Esophagus muscularis mucosa (tissue), 4 donors: Measurements from ENCODE around the gene DIAPH3. TPM values are rescaled to one million over a fixed set of nuclear protein-coding genes. Genes with fewer than 3 reads are reported as not detected.

Source experiments
- DNase-seq: peaks from one replicate; pipeline ENCODE4 v3.0.0-alpha.2; 2017; ENCODE audit errors: extremely low spot score
- H3K27ac ChIP-seq, 4 donors: fragments of 200-600 bp; sonication (generic); replicated peaks in 1 of 4; 1 replicate in 3 of 4; 2 replicates in 1 of 4; pipeline ENCODE4 v1.5.1; 2016 to 2019; ENCODE audit warnings: mild to moderate bottlenecking in 1 of 4
- H3K27me3 ChIP-seq, 4 donors: fragments of 200-600 bp; sonication (generic); one replicate each; pipeline versions ENCODE4 v1.5.1 to v1.6.0; 2016 to 2019
- H3K36me3 ChIP-seq, 4 donors: fragments of 200-600 bp; sonication (generic); one replicate each; pipeline ENCODE4 v1.5.1; 2016 to 2019
- H3K4me1 ChIP-seq, 4 donors: fragments of 200-600 bp; sonication (generic); one replicate each; pipeline ENCODE4 v1.5.1; 2016 to 2019
- H3K4me3 ChIP-seq, 4 donors: fragments of 200-600 bp; sonication (generic); 1 replicate in 2 of 4; 2 replicates in 2 of 4; pipeline ENCODE4 v1.5.1; 2016 to 2019; ENCODE audit warnings: mild to moderate bottlenecking in 4 of 4, moderate library complexity in 1 of 4
- H3K9me3 ChIP-seq, 4 donors: fragments of 200-600 bp; sonication (generic); 1 replicate in 3 of 4; 2 replicates in 1 of 4; pipeline ENCODE4 v1.5.1; 2016 to 2019
- EP300 ChIP-seq: sonication (generic); formaldehyde crosslinking; IDR thresholded peaks from one replicate; pipeline ENCODE4 v1.6.1; 2017; ENCODE audit warnings: antibody characterized with exemption
- POLR2A ChIP-seq: fragments of 450-650 bp; IDR thresholded peaks from one replicate; pipeline ENCODE4 v1.6.1; 2017; ENCODE audit warnings: antibody characterized with exemption, moderate library complexity, mild to moderate bottlenecking, low read depth
- POLR2AphosphoS5 ChIP-seq, 2 donors: sonication (generic); formaldehyde crosslinking; IDR thresholded peaks; one replicate each; pipeline ENCODE4 v1.6.1; 2017; ENCODE audit warnings: antibody characterized with exemption in 2 of 2
- WGBS: methylation state at CpG from one replicate; pipeline ENCODE4 v1.1.5; 2018; 5-methylcytosine and 5-hydroxymethylcytosine counted together
- intact Hi-C: fragments of 100-400 bp; cut with DNase I; formaldehyde crosslinking; loops from one replicate; pipeline ENCODE4 v1.15.1; 2023
- total RNA-seq, 4 donors: library from RNA; depleted of rRNA; stranded (reverse); fragments of >200 nt; gene quantifications; one replicate each; pipeline versions ENCODE4 v1.1.0 to v1.2.1, GENCODE V29; 2016
- TF ChIP-seq, protein P1 (sequence below), 3 experiments: fragments of 200-600 bp in 2 of 3; fragments of 450-650 bp in 1 of 3; sonication (generic) in 2 of 3; IDR thresholded peaks; one replicate each; pipeline ENCODE4 v1.5.1; 2017 to 2019; ENCODE audit warnings: antibody characterized with exemption in 3 of 3, mild to moderate bottlenecking in 2 of 3, moderate library complexity in 1 of 3

Gene DIAPH3
- total RNA-seq, 4 donors from 2014 or later: under 0.01 to 1.0 (median 0.41) TPM

DNA sequence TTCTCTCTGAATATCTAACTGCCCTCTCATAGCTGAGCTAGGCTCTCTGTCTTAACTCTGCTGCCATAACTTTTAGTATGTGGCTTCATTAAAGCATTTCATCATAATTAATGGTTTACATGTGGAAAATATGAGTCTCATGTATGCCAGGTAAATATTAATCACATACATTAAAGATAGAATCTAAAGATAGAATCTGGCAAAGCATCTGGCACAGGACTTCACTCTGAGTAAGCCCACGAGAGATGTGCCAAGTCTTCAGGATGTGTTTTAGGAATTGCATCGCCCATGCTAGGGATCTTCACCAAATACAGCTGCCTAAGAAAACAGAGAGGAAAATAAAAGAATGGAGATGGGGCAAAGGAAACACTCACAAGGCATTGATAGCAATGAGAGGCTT lies 285.8 kb downstream of the DIAPH3 start:
- no peak overlapping the region for H3K27ac ChIP-seq
- peaks cover 0 to 20% (median 15%) of the 10 kb centered on the region in 4 donors for H3K4me1 ChIP-seq
- TF ChIP-seq EP300 (no peak), POLR2A (no peak), POLR2AphosphoS5 (IDR thresholded peaks at IDR 0.05) (no peak)
- TF ChIP-seq, protein P1, sequence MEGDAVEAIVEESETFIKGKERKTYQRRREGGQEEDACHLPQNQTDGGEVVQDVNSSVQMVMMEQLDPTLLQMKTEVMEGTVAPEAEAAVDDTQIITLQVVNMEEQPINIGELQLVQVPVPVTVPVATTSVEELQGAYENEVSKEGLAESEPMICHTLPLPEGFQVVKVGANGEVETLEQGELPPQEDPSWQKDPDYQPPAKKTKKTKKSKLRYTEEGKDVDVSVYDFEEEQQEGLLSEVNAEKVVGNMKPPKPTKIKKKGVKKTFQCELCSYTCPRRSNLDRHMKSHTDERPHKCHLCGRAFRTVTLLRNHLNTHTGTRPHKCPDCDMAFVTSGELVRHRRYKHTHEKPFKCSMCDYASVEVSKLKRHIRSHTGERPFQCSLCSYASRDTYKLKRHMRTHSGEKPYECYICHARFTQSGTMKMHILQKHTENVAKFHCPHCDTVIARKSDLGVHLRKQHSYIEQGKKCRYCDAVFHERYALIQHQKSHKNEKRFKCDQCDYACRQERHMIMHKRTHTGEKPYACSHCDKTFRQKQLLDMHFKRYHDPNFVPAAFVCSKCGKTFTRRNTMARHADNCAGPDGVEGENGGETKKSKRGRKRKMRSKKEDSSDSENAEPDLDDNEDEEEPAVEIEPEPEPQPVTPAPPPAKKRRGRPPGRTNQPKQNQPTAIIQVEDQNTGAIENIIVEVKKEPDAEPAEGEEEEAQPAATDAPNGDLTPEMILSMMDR (IDR thresholded peaks at IDR 0.05): no peak
- 36% methylated on average over 2 of the region's 2 CpGs for WGBS
- DNase-seq: no peak
- no peaks in the 10 kb centered on the region for H3K9me3 ChIP-seq
- intact Hi-C loops: no loop called here
- no peaks in the 10 kb centered on the region for H3K27me3 ChIP-seq
- no peak overlapping the region for H3K4me3 ChIP-seq
- no peaks in the 10 kb centered on the region for H3K36me3 ChIP-seq

DNA sequence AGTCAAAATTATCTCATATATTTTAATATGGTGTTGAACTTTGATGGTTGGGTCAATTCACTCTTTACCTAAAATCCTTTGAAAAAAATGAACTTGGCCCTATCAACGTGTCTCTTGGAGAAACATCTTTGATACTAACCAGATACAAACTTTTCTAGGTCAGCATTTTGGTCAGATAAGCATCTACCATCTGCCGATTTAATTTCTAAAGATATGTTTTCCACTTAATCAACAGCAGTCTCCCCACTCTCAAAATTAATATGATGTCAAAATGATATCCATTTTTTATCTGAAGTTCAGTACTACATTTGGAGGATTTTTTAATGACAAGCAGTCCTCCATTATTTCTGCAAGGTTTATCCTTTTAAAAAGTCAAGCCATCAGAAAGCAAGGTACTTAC lies 288.8 kb downstream of the DIAPH3 start:
- 80% methylated on average over 2 of the region's 2 CpGs for WGBS
- no peak overlapping the region for H3K4me3 ChIP-seq
- H3K36me3 ChIP-seq: no peaks in the 10 kb centered on the region
- intact Hi-C loops: no loop called here
- no peak overlapping the region for H3K27ac ChIP-seq
- DNase-seq: no peak
- H3K27me3 ChIP-seq: no peaks in the 10 kb centered on the region
- TF ChIP-seq EP300: no peak
- peaks cover 0 to 20% (median 15%) of the 10 kb centered on the region in 4 donors for H3K4me1 ChIP-seq
- H3K9me3 ChIP-seq: no peaks in the 10 kb centered on the region

DNA sequence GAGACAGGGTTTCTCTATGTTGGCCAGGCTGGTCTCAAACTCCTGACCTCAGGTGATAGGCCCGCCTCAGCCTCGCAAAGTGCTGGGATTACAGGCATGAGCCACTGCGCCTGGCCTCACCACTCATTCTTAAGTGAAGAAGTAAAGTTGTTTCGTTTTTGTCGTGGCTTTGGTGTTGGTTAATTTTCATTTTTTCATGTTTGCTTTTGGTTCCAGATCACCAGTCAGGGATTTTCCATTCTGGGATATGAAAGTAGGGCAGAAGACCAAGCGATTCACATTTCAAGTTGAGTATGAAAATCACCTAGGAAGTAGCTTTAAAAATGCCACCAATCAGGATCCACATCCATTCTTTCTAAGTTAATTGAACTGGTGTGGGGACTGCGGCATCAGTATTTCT lies 289.9 kb downstream of the DIAPH3 start:
- WGBS: 96% methylated on average over 7 of the region's 7 CpGs
- TF ChIP-seq POLR2A: no peak
- no peak for TF ChIP-seq EP300
- TF ChIP-seq POLR2AphosphoS5 (IDR thresholded peaks at IDR 0.05): no peak

DNA sequence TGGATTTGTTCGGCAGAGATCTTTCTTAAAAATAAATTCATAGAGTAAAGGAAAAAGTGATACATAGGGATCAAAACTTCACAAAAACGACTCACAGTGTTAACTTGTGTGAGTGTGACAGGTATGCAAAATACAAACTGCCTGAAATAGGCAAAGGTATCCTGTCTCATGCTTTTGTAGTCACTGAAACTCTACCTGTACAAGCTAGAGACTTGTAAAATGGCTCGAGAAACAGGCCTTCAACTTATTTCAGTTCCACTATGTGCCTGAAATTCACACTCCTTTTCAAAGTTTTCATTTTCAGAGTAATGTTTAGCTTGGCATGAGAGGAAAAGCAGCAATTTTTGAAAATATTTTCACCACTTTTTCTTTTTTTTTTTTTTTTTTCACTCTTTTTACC lies 290.4 kb downstream of the DIAPH3 start:
- H3K27me3 ChIP-seq: no peaks in the 10 kb centered on the region
- peaks cover 0 to 11% (median 9%) of the 10 kb centered on the region in 4 donors for H3K4me1 ChIP-seq
- intact Hi-C loops: no loop called here
- TF ChIP-seq POLR2A (no peak), POLR2AphosphoS5 (IDR thresholded peaks at IDR 0.05) (no peak), EP300 (no peak)
- TF ChIP-seq, protein P1 (IDR thresholded peaks at IDR 0.05): no peak
- H3K9me3 ChIP-seq: no peaks in the 10 kb centered on the region
- WGBS: 77% methylated on average over 3 of the region's 3 CpGs
- no peak overlapping the region for H3K4me3 ChIP-seq
- H3K36me3 ChIP-seq: no peaks in the 10 kb centered on the region
- no peak overlapping the region for H3K27ac ChIP-seq
- no peak for DNase-seq

More for the DNA sequence above, 289.9 kb downstream of the DIAPH3 start:
- H3K27ac ChIP-seq: no peak overlapping the region
- peaks cover 0 to 13% (median 11%) of the 10 kb centered on the region in 4 donors for H3K4me1 ChIP-seq
- intact Hi-C loops: no loop called here
- H3K27me3 ChIP-seq: no peaks in the 10 kb centered on the region
- no peak overlapping the region for H3K4me3 ChIP-seq
- no peaks in the 10 kb centered on the region for H3K9me3 ChIP-seq
- no peaks in the 10 kb centered on the region for H3K36me3 ChIP-seq
- no peak for DNase-seq

DNA sequence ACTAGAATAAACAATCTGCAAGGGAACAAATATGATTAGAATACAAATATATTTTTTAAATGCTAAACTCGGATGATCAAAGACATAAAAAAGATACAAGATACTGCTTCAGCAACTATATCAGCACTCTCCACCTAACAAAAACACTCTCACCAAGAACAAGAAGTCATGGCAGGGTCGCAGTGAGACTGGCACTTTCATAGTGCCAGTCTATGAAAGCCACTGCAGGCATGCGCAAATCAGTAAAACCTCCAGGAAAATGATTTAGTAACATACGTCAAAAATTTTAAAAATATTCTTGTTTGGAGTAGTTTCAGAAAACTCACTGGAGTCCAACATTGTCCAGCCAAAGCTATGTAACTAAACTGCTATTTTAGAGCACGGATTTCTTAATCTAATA lies 295.9 kb downstream of the DIAPH3 start:
- WGBS: 61% methylated on average over 5 of the region's 5 CpGs
- Histone ChIP-seq H3K27me3 (no peaks in the 10 kb centered on the region), H3K4me1 (peaks cover 0 to 13% (median 8%) of the 10 kb centered on the region in 4 donors), H3K36me3 (no peaks in the 10 kb centered on the region), H3K9me3 (no peaks in the 10 kb centered on the region), H3K4me3 (no peak overlapping the region), H3K27ac (no peak overlapping the region)
- TF ChIP-seq POLR2A (no peak), POLR2AphosphoS5 (IDR thresholded peaks at IDR 0.05) (no peak), EP300 (no peak)
- TF ChIP-seq, protein P1 (IDR thresholded peaks at IDR 0.05): no peak
- intact Hi-C loops: no loop called here
- no peak for DNase-seq

DNA sequence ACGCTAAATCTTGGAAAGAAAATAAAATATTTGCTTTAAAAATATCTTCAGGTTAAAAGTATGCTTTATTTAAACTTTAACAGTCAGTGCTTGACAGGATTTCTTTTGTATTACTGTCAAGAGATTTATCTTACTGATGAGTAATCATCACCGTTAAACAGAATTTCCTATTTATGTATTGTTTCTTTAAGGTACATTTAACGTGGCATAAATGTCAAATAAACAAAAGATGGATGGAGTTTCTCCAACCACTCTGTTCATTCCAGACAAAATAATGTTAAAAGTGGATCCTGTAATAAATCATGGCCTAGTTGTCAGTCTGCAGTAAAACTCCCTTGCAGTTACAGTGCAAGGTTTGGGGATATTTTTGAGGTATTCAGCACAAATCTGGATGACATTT lies 298.3 kb downstream of the DIAPH3 start:
- H3K4me1 ChIP-seq: peaks cover 0 to 13% (median 8%) of the 10 kb centered on the region in 4 donors
- TF ChIP-seq, protein P1 (IDR thresholded peaks at IDR 0.05): no peak
- no peak for TF ChIP-seq EP300
- no peak for TF ChIP-seq POLR2A
- TF ChIP-seq POLR2AphosphoS5 (IDR thresholded peaks at IDR 0.05): no peak
- WGBS: 12% methylated on average over 3 of the region's 3 CpGs
- no peak overlapping the region for H3K4me3 ChIP-seq
- no peaks in the 10 kb centered on the region for H3K27me3 ChIP-seq
- H3K36me3 ChIP-seq: no peaks in the 10 kb centered on the region
- intact Hi-C loops: no loop called here
- H3K27ac ChIP-seq: no peak overlapping the region
- DNase-seq: no peak
- H3K9me3 ChIP-seq: no peaks in the 10 kb centered on the region
